OCI-LY1 (cell line): ENCODE results near the gene FANCB.

ENCODE experiments used
- H2AFZ ChIP-seq: fragments of 200-600 bp; sonication (generic), shearing (Covaris generic); 2 replicates; pipeline ENCODE4 v1.6.0; 2014; ENCODE audit warnings: antibody characterized with exemption, mild to moderate bottlenecking, low read length
- H3F3A ChIP-seq: fragments of 200-600 bp; sonication (generic), shearing (Covaris generic); 2 replicates; pipeline ENCODE4 v1.6.0; 2014; ENCODE audit warnings: mild to moderate bottlenecking, antibody characterized with exemption, low read length, moderate library complexity; ENCODE audit not compliant: insufficient read depth
- H3K27ac ChIP-seq: fragments of 200-600 bp; sonication (generic); 2 replicates; pipeline ENCODE4 v1.5.1; 2014; ENCODE audit warnings: low read length, mixed run types, mild to moderate bottlenecking, low read depth; ENCODE audit not compliant: poor library complexity, severe bottlenecking
- H3K27me3 ChIP-seq: fragments of 200-600 bp; sonication (generic); 2 replicates; pipeline ENCODE4 v1.6.0; 2014; ENCODE audit warnings: antibody characterized with exemption, mild to moderate bottlenecking, low read length, moderate library complexity; ENCODE audit not compliant: insufficient read depth
- H3K36me3 ChIP-seq: fragments of 200-600 bp; sonication (generic); 2 replicates; pipeline ENCODE4 v1.6.1; 2014; ENCODE audit warnings: mild to moderate bottlenecking, antibody characterized with exemption, low read length, moderate library complexity, mixed read lengths; ENCODE audit not compliant: insufficient read depth
- H3K4me1 ChIP-seq: fragments of 200-600 bp; sonication (generic); 2 replicates; pipeline ENCODE4 v1.5.1; 2014; ENCODE audit warnings: mild to moderate bottlenecking, low read length, moderate library complexity; ENCODE audit not compliant: insufficient read depth, severe bottlenecking
- H3K4me2 ChIP-seq: fragments of 200-600 bp; sonication (generic), shearing (Covaris generic); 2 replicates; pipeline ENCODE4 v1.6.1; 2014; ENCODE audit warnings: low read length
- H3K4me3 ChIP-seq: fragments of 200-600 bp; sonication (generic); 2 replicates; pipeline ENCODE4 v1.5.1; 2014; ENCODE audit warnings: low read length, low read depth, mild to moderate bottlenecking, mixed read lengths; ENCODE audit not compliant: poor library complexity, severe bottlenecking
- H3K79me2 ChIP-seq: fragments of 200-600 bp; shearing (Covaris generic); 2 replicates; pipeline ENCODE4 v1.6.1; 2016; ENCODE audit warnings: mixed run types, low read length, mixed read lengths; ENCODE audit not compliant: insufficient read depth
- H3K9ac ChIP-seq: fragments of 200-600 bp; sonication (generic), shearing (Covaris generic); 2 replicates; pipeline ENCODE4 v1.6.1; 2014; ENCODE audit warnings: mild to moderate bottlenecking, low read length, mixed read lengths
- H3K9me2 ChIP-seq: fragments of 200-600 bp; sonication (generic), shearing (Covaris generic); 2 replicates; pipeline ENCODE4 v1.6.1; 2014; ENCODE audit warnings: low read depth, mild to moderate bottlenecking, low read length, mixed read lengths
- H3K9me3 ChIP-seq: fragments of 200-600 bp; shearing (Covaris generic); 2 replicates; pipeline ENCODE4 v1.6.1; 2014; ENCODE audit warnings: low read length, mixed read lengths
- H4K20me1 ChIP-seq: fragments of 200-600 bp; sonication (generic), shearing (Covaris generic); 2 replicates; pipeline ENCODE4 v1.6.0; 2016; ENCODE audit warnings: mild to moderate bottlenecking, low read length; ENCODE audit not compliant: insufficient read depth
- EZH2 ChIP-seq: fragments of 200-600 bp; sonication (generic), shearing (Covaris generic); IDR thresholded peaks from 2 replicates; pipeline ENCODE4 v1.8.0; 2017; ENCODE audit warnings: borderline replicate concordance, mixed run types, mild to moderate bottlenecking, antibody characterized with exemption, low read length, moderate library complexity, mixed read lengths
- TF ChIP-seq, protein P1 (sequence below): fragments of 200-600 bp; sonication (generic), shearing (Covaris generic); IDR thresholded peaks from 2 replicates; pipeline ENCODE4 v1.5.1; 2017; ENCODE audit warnings: mild to moderate bottlenecking, antibody characterized with exemption, low read length, moderate library complexity, mixed read lengths

FANCB gene

DNA sequence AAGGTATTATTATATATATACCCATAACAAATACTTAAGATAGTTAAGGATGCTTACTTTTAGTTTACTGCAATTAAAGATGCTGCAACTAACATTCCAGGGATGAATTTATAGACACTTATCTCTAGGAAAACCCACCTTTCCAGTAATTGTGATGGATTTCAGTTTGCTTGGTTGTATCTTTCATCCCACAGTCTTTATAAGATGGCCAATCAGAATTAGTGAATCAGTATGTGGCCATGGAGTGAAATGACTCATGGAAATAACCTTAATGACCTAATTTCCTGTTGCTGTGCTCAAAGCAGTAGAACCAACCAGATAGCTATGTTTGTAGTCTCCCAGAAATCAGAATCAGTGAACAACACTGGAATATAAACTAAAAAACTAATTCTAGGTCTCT lies 26.7 kb upstream of the FANCB start:
- TF ChIP-seq, protein P1, sequence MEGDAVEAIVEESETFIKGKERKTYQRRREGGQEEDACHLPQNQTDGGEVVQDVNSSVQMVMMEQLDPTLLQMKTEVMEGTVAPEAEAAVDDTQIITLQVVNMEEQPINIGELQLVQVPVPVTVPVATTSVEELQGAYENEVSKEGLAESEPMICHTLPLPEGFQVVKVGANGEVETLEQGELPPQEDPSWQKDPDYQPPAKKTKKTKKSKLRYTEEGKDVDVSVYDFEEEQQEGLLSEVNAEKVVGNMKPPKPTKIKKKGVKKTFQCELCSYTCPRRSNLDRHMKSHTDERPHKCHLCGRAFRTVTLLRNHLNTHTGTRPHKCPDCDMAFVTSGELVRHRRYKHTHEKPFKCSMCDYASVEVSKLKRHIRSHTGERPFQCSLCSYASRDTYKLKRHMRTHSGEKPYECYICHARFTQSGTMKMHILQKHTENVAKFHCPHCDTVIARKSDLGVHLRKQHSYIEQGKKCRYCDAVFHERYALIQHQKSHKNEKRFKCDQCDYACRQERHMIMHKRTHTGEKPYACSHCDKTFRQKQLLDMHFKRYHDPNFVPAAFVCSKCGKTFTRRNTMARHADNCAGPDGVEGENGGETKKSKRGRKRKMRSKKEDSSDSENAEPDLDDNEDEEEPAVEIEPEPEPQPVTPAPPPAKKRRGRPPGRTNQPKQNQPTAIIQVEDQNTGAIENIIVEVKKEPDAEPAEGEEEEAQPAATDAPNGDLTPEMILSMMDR: no peak
- TF ChIP-seq EZH2: no peak
- Histone ChIP-seq H3K9me2 (no peaks in the 10 kb centered on the region), H3K4me3 (no peak overlapping the region), H3K27ac (no peak overlapping the region), H4K20me1 (no peaks in the 10 kb centered on the region), H3K9me3 (no peaks in the 10 kb centered on the region), H3K79me2 (no peaks in the 10 kb centered on the region), H2AFZ (no peak overlapping the region), H3K27me3 (no peaks in the 10 kb centered on the region), H3K4me1 (no peaks in the 10 kb centered on the region), H3F3A (no peaks in the 10 kb centered on the region), H3K9ac (no peak overlapping the region), H3K36me3 (peaks cover 9% of the 10 kb centered on the region; the same call in 1 of the 2 replicates), H3K4me2 (no peak overlapping the region)

DNA sequence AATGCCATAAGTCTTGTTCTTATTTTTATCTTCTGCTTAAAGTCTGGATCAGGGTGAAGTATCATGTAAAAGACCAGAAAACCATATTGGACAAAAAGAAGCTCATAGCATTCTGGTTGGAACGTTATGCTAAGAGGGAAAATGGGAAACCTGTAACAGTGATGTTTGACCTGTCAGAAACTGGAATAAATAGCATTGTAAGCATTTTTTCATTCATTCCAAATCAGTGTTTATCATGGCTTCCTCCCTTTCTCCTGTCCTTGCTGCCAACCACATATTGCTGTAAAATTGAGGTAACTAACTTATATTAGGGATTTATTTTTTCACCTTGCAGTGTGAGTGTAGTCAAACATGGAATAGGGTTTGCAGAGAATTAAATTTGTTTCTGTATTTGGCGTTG lies 24.2 kb upstream of the FANCB start:
- Histone ChIP-seq H4K20me1 (no peaks in the 10 kb centered on the region), H3K36me3 (no peaks in the 10 kb centered on the region; the same call in 1 of the 2 replicates), H3K9ac (no peak overlapping the region), H2AFZ (no peak overlapping the region), H3F3A (no peaks in the 10 kb centered on the region), H3K9me2 (no peaks in the 10 kb centered on the region), H3K79me2 (no peaks in the 10 kb centered on the region), H3K27ac (no peak overlapping the region), H3K27me3 (no peaks in the 10 kb centered on the region), H3K4me1 (no peaks in the 10 kb centered on the region), H3K9me3 (no peaks in the 10 kb centered on the region), H3K4me2 (no peak overlapping the region), H3K4me3 (no peak overlapping the region)
- TF ChIP-seq, protein P1: no peak
- TF ChIP-seq EZH2: no peak

DNA sequence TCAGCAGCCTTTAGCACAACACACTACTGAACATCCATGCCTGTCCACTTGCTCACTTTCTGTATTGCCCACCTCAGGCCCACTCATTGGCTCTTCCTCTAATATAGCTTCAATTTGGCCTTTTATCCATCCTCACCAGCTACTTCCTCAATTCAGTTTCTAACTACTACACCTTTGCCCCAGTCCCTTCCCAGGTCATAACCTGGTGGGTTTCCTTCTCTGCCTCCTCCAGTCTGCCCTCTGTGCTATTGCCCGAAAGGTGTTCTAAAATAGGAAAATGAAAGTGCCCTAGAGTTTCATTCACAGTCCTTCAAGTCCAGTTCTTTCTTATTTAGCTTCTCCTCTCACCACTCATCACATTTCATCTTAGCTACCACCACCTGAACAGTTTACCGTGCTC lies 23.4 kb upstream of the FANCB start:
- no peak overlapping the region for H3K4me2 ChIP-seq
- no peaks in the 10 kb centered on the region for H4K20me1 ChIP-seq
- no peak overlapping the region for H3K4me3 ChIP-seq
- TF ChIP-seq EZH2: no peak
- TF ChIP-seq, protein P1: no peak
- no peaks in the 10 kb centered on the region for H3K9me3 ChIP-seq
- no peak overlapping the region for H3K9ac ChIP-seq
- H3K79me2 ChIP-seq: no peaks in the 10 kb centered on the region
- no peaks in the 10 kb centered on the region for H3K27me3 ChIP-seq
- H3K27ac ChIP-seq: no peak overlapping the region
- no peaks in the 10 kb centered on the region for H3F3A ChIP-seq
- H2AFZ ChIP-seq: no peak overlapping the region
- no peaks in the 10 kb centered on the region for H3K9me2 ChIP-seq
- H3K4me1 ChIP-seq: no peaks in the 10 kb centered on the region
- no peaks in the 10 kb centered on the region; the same call in 1 of the 2 replicates for H3K36me3 ChIP-seq
